RKO (cell line): ENCODE results near the gene BZW2.
A peak's percentile ranks its signal among the peaks of the same experiment; 100 is the strongest.
"Not testable (repeated sequence)": the region's sequence is repeated elsewhere in the genome, so short reads cannot be mapped to it uniquely, and the experiment has no call there.

ENCODE experiments used
- DNase-seq: peaks from one replicate; pipeline ENCODE4 v3.0.0-alpha.2; 2016; ENCODE audit warnings: low spot score

Gene BZW2

DNA sequence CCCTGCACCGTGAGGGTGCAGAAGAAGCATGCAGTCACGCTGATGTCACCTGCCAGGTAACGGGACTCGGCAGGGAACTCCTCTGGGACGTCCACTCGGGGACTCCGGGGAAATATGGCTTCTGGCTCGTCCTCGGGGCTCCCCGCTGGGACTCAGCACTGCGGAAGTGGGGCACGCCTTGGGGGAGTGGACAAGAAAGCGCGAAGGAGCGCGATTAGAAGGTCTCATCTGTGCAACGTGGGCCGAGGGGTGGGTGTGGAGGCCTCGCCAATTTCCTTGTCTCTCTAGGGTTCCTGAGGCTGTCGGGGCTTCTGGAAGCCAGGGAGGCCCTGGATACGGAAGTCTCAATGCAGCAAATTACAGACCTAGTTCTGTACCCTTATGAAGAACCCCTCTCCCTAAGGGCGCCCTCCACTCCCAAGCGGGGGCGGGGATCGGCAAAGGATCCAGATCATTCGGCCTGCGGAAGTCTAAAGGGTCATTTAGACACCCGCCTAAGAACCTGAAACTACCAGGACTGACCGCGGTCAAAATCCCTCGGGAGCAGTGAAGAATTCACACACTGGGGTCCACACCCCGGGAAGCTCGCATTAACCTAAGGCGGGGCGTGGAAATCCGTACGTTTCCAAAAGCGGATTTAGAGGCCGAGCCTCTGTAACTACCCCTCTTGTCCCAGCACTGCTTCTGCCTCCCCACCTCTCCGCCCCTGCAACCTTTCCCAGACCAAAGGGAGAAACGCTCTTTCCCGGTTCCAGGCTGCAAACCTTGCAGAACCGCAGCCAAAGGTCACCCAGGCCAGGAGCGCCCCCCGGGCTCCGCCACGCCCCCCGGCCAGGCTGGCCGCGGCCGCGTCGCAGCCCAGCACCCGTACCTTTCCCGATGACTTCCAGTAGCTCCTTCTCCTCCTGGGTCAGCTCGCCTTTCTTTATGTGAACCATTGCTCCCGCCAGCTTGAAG, 1.1 kb upstream of the BZW2 start:
- DNase-seq: peak; percentile 74

DNA sequence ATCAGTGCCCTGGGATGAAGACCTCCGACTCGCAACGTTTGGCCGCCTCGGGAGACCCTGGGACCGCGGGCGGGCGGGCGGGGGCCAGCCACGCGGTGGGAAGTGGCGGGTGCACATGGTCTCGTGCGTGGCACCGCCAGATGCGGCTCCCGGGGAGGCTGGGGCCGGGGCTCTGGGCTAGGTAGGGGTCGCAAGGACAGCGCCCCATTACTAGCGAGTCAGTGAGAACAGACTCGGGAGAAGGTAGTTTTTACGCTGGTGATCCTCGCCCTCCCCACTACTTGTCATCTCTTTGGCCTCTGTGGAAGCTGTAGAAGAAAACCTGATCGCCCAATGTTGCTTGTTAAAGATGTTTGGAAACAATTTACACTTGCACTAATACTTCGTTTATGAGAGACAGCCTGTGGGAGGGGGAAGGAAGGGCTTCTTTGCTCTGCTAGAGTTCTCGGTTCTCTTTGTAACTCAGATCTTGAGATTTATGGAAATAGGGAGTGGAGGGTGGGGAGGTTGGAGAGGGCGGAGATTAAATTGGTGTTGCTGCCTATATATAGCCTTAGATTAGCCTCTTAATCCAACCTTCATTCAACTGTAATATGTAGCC, 591 bp downstream of the BZW2 start:
- peak; percentile 42 for DNase-seq

DNA sequence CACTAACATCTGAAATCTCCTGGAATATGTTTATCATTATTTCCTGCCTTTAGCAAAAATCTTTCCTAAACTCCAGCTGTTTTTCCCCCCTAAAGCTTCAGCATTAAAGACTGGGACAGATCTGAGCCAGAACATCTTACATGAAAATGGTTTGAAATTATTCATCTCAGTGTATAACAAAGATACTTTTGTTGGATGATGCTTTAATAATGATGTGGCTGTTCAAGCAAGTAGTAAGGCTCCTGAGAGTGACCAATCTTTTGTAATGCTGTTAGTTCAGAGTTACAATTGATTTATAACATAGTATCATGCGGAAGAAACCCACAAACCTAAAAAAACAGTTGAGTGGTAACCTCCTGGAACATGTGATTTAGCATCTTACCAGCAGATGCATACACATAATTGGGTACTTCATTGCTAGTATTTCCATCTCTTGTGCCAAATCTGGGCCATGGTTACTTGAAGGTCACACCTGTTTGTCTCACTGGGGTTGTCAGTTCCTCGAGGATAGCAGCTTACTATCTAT, 1.5 kb downstream of the BZW2 start:
- peak; percentile 55 for DNase-seq

DNA sequence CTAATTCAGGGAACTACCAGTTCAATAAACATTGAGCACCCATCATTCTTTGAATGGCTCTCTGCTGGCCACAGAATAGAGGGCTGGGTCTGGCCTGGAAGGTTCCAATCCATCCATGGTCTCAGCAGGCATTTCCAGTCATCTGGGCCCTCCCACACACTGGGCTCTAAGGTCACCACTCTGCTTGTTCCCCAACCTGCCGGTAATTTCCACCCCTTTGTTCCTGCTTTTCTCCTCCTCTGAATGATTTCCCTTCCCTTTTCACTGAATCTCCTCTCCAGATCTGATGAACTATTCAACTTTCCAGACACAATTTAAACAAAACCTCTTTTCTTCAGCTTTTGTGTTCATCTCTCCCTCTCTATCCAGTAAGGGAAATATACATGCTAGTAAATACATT, 2.6 kb downstream of the BZW2 start:
- DNase-seq: peak; percentile 37

DNA sequence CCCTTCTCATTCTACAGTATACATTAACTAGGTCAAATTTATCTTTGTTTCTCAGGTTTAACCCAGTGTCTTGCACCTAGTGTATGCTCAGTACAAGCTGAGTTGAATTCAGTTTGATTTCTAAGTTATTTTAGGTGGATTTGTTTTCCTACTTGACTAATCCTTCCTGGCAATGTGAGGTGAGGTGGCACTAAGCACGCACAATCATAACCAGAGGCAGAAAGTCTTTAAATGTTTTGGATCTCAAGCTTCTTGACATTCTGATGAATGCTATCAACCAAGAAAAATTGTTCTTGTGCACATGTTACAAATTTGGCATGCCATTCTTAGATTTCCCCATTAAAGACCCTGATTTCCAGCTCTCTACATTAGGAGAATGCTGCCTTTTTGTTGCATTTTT, 3.2 kb downstream of the BZW2 start:
- DNase-seq: peak; percentile 26

DNA sequence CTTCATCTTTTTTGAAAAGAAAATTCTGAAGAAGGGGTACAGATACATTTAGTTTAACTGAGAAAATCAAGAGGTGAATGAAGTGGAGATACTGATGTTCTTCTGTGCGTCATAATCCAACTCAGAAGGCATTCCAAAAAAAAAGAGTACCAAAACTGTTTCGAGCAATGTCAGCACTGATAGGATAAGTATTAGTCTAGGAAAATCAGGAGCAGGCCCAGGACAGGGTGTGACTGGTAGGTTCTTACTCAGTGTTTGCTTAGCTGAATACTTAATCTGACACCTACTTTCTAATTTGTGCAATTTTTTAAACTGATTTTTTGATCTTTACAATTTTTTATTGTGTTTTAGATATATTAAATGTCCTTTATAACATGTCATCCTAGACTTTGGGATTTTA, 4.3 kb downstream of the BZW2 start:
- no peak for DNase-seq

DNA sequence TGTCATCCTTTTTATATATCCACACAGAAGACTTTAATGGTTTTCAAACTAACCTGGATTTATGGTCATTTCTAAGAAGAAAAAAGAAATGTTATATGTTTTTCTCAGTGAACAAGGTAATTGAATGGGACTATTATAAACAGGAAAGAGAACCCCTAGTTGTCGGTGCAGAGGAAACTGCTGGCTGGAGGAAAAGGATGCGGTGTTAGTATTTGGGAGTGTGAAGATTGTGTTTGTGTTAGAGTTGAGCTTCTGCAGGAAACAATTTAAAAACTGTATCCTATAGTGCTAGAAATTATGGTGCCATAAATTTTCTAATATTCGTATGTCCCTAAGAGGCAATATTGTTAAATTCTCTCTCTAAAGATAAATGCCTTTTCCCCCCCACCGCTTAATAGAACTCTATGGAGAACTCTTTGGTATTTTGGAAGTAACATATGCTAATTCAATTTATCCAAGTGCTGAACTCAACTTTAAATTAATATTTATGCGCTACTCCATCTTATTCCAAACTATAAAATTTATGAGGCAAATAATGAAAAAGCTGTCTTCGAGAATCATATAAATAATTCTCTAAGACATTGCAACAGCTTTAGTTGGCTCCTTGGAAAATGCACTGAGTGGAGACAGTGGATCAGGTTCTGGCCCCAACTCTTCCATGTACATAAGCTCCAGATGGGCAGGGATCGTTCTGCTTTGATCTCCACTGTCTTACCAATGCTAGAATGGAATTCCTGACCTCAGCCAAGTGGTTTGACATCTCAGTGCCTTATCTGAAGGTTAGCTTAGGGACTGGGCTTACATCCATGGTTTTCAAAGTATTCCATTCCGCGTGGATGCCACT, 5.6 kb downstream of the BZW2 start:
- no peak for DNase-seq

DNA sequence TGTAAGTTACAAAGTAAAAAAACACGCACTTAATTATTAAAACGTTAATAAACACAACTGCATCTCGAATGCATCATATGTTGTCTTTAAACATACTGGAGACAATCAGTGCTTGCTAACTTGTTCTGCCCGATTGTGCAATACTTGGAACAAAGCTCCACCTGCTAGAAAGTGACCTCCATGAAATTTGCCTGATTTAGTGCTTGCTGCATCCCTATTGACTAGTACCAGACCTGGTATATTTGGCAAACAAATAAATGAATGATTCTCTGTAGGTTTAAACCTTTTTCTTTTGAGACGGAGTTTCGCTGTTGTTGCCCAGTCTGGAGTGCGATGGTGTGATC, 6.2 kb downstream of the BZW2 start:
- DNase-seq: no peak

DNA sequence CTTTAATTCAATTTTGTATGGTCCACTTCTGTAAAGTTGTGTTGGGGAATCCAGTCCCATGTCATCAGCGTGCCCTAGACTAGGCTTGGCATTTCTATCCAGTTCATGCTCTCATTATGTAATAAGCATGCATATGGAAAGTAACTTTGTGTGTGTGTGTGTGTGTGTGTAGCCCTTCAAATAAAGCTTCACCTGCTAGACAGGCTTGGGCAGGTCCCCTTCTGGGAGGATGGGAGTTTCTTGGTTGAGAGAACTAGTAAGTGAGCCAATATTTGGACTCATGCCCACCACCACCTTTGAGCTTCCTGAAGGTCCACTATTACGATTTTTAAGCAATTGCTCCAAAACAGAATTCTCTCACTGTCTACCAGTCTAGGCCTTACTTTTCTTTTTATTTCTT, 6.9 kb downstream of the BZW2 start:
- no peak for DNase-seq

DNA sequence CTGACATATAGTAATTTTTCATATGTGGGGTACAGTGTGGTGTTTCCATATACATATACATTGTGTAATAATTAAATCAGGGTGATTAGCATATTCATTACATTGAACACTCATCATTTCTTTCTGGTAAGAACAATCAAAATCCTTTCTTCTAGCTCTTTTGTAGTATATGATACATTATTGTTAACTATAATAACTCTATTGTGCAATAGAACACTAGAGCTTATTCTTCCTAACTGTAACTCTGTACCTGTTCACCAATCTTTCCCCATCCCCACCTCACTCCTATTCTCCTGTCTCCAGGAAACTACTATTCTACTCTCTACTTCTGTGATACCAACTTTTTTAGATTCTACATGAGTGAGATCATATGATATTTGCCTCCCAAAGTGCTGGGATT, 9.4 kb downstream of the BZW2 start:
- no peak for DNase-seq

DNA sequence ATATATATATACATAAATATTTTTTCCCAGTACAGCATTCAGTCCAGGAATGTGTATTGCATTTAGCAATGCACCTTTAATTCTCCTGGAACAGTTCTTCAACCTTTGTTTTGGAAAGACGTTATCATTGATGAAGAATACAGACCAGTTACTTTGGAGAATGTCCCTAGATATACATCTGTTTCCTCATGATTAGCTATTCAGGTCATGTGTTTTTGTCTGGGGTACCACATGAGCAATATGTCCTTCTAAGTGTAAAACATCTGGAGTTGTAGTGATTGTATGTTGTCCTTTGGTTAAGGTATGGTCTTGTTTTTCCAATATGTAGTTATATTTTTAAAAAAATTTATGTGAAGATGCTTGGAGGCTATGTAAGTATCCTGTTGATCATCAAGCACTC, 10.2 kb downstream of the BZW2 start:
- DNase-seq: no peak

DNA sequence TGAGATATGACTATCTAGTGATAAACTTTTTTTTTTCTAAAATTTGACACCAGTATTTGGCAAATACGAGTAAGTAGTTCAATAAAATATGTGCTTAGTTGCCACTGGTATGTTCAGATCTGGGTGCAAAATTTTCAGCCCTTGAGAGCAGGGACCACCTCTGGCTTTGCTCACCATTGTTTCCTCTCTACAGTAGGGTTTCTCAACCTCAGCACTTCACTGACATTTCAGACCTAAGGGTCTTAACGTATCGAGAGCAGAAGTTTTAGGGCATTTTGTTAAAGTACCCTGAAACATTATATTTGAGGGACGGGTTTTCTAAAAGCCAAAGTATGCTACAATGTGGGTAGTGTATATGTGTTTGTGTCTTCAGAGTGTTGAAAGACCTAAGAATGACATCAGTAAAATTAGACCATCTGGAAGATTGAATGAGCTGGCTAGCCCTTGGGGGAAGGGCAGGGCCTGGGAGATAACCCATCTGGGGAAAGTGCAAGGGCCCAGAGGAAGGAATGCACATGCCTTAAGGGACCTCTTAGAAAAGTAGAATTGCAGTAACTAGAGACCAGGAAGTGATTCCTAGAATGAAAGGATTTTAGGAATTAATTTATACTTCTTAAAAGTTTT, 11.8 kb downstream of the BZW2 start:
- DNase-seq: no peak

DNA sequence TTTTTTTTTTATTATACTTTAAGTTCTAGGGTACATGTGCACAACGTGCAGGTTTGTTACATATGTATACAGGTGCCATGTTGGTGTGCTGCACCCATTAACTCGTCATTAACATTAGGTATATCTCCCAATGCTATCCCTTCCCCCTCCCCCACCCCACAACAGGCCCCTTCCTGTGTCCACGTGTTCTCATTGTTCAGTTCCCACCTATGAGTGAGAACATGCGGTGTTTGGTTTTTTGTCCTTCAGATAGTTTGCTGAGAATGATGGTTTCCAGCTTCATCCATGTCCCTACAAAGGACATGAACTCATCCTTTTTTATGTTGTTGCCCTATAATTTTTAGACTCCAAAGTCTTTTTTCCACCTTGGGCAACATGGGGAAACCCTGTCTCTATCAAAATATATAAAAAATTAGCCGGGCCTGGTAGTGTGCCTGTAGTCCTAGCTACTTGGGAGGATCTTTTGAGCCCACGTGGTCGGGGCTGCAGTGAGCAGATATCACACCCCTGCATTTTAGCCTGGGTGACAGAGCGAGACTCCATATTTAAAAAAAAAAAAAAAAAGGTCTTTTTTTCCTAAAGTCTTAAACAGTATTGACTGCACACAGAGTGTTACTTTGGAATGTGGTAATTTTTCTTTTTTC, 14.0 kb downstream of the BZW2 start:
- DNase-seq: not testable (repeated sequence)

DNA sequence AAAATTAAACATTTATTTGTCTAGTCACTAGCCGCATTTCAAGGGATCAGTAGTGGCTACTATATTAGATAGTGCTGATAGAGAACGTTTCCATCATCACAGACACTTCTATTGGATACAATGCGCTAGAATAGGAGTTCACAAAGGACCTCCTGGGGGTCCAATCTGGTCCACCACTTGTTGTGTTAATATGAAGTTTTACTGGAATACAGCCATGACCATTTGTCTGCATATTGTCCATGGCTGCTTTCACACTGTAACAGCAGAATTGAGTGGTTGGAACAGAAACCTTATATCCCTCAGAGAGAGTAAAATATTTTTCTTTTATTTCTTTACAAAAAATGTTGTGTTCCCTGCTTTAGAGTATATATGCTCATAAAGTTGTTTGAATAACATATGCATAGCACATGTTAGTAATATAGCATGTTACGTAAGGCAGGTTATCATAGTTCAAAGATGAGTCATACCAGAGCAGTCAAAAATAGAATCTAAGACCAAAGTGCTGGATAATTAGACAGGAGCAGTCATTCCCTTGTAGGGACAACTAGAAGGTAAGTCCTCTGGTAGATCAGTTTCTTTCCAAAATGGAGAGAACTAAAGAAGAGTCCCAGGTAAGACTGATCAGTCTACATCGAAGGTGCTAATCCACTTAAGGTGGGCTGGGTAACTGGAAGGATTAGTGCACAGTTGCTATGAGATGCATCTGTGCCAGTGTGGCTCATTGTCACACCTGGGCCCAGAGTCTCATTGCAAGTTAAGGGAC, 14.9 kb downstream of the BZW2 start:
- peak; percentile 74 for DNase-seq

DNA sequence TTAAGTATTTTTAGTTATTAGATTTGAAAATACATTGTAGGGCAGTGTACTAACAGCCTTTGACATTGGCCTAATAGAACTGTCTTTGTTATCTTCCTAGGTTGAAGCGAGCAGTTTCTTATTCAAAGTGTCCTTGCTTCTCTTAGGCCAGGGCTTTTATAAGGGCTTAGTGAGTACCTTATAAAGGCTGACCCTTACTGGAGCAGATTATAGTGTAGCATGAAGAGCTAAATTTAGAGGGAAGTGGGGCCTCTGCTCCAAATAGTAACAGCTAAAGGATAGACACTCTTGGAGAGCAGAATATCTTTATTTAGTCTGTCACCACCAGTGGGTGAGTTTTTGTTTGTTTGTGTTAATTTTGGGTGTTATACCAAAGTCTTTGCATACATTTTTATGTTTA, 15.9 kb downstream of the BZW2 start:
- DNase-seq: no peak

DNA sequence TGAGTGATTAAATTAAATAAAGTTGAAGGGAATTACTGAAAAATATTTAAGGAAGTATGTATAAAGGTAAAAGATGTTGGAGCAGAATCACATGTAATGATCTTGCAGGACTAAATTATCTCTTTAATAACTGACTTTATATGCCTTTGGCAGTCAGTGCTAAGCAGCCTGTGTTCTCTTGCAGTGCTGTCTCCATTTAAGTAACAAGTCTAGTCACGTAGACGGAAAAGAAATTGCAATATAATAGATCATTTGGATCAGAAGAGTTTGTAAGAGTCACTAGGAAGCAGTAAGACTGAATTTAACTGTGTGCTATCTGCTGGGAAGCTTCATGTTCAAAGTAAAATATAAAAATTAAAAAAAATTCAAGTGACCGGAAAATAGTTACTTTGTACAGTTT, 21.4 kb downstream of the BZW2 start:
- no peak for DNase-seq

DNA sequence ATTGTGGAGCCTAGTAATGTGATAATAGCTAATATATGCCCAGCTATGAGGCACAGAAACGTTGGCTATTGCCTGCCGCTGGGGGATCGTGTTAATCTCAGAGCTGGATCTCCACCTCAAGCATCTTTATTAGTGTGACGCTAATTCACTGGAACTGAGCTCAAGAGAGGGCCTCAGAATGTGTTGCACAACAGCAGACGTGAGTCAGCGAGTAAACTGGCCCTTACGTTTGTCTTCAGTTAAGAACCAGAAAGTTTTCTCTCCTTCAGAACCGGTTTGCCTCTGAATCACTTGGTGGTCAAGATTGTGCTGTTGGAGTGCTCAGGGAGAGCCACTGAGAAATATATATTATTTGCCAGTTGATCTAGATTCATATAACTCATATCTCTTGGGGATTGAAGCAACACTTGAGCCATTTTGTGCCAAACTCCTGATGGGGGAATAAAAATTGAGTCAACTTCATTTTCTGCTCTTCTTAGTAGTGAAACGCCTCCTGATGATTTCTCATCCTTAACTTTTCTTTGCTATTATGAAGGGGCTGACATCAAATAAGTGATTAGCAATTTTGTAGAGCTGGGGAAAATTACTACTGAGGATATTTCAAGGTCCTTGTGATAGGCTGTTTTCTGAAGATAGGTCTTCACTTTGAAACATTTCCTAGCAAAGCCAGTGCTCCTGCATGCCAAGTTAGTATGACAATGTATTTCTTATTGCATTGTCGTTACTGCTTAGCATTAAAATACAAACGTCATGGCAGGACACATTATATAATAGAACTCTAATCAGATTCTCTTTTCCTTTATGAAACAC, 22.3 kb downstream of the BZW2 start:
- DNase-seq: peak; percentile 81

DNA sequence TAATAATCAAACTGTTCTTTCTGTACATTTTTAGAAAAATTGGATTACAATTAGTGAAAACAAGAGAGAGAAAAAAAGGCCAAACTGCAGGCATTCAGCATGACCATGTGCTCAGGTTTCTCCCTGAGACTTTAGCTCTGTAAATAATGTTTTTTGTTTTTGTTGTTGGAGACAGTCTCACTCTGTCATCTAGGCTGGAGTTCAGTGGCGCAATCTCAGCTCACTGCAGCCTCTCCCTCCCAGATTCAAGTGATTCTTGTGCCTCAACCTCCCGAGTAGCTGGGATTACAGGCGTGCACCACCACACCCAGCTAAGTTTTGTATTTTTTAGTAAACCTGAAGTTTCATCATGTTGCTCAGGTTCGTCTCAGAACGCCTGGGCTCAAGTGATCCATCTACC, 23.0 kb downstream of the BZW2 start:
- no peak for DNase-seq

DNA sequence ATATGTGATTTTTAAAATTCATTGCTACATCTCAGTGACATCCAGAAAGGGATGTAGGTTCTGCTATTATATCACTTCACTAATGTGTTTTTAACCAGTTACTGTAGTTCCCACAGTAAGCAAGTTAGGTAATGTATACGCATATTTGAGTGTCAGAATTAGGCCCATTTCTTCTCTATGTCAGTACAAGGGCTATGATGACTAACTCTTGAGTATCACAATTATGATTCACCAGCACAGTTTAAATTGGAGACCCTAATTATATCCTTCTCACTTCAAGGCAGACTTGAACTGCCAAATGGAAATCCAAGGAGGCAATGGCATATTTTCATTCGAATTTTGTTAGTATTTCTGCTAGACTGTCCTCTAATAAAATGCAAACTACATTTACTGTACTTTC, 23.6 kb downstream of the BZW2 start:
- peak; percentile 12 for DNase-seq

DNA sequence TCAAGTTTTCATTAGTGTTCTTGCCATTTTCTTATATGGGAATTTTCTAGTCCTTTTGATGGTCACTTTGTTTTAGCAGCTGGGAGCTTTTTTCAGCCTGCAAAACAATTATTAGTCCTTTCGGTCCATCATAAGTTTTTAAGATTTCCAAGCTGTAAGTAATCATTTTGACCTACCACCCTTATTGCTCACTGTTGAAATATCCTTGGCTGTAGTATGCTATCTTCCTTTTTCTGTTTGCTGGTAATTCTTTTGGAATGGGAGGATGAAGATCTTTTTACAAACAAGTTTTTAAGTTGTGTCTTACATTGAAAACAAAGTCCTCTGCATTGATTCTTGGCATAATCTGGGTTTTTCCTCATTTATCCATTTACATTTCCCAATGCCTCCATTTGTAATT, 24.0 kb downstream of the BZW2 start:
- DNase-seq: no peak
